ENCODE measurements around the gene UGGT1. TPM values are rescaled to one million over a fixed set of nuclear protein-coding genes. Genes with fewer than 3 reads are reported as not detected.

UGGT1 gene
- total and polyA plus RNA-seq, 9 of the 15 experiments (the other 6 are each of a cell fraction or from before 2014, with no cell fraction given) = 5.1 to 56.4 (median 37.9) TPM

GRCh38 chr2:128187032-128187654 lies 96.1 kb downstream of the UGGT1 start (continued):
- TF ChIP-seq XRCC5 (IDR thresholded peaks at IDR 0.05; ENCODE audit: low read depth, low read length) = no peak
- peak; percentile 70; the same call in 1 of the 2 replicates for TF ChIP-seq SMARCA4 (IDR thresholded peaks at IDR 0.05)
- TF ChIP-seq FOXA1 (IDR thresholded peaks at IDR 0.05; ENCODE audit: borderline replicate concordance) = no peak
- TF ChIP-seq, protein P1, sequence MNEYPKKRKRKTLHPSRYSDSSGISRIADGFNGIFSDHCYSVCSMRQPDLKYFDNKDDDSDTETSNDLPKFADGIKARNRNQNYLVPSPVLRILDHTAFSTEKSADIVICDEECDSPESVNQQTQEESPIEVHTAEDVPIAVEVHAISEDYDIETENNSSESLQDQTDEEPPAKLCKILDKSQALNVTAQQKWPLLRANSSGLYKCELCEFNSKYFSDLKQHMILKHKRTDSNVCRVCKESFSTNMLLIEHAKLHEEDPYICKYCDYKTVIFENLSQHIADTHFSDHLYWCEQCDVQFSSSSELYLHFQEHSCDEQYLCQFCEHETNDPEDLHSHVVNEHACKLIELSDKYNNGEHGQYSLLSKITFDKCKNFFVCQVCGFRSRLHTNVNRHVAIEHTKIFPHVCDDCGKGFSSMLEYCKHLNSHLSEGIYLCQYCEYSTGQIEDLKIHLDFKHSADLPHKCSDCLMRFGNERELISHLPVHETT (CRISPR knock-in tag; conservative IDR thresholded peaks at IDR 0.05 in 1 of 2, IDR thresholded peaks at IDR 0.05 in 1 of 2) = no peak
- TF ChIP-seq CBFA2T3 (IDR thresholded peaks at IDR 0.05) = no peak; the same call in 1 of the 2 replicates
- peak; percentile 94 for TF ChIP-seq MAFF (IDR thresholded peaks at IDR 0.05; ENCODE audit: low read length)
- no peak for TF ChIP-seq RNF219 (CRISPR knock-in tag; IDR thresholded peaks at IDR 0.05)
- no peak for TF ChIP-seq ZBTB12 (CRISPR knock-in tag; IDR thresholded peaks at IDR 0.05)
- TF ChIP-seq TFAM (CRISPR knock-in tag; conservative IDR thresholded peaks at IDR 0.05) = no peak
- TF ChIP-seq CHD7 (IDR thresholded peaks at IDR 0.05; ENCODE audit: low read depth, low read length) = no peak
- TF ChIP-seq EP400 (IDR thresholded peaks at IDR 0.05) = 0 out of 2 replicates have a peak, but pooled peaks have one; percentile 14
